ENCODE measurements around the gene SSTR3. TPM values are rescaled to one million over a fixed set of nuclear protein-coding genes. Genes with fewer than 3 reads are reported as not detected.

SSTR3 gene
- total RNA-seq, 1 donor from 2014 or later, result not detected

DNA sequence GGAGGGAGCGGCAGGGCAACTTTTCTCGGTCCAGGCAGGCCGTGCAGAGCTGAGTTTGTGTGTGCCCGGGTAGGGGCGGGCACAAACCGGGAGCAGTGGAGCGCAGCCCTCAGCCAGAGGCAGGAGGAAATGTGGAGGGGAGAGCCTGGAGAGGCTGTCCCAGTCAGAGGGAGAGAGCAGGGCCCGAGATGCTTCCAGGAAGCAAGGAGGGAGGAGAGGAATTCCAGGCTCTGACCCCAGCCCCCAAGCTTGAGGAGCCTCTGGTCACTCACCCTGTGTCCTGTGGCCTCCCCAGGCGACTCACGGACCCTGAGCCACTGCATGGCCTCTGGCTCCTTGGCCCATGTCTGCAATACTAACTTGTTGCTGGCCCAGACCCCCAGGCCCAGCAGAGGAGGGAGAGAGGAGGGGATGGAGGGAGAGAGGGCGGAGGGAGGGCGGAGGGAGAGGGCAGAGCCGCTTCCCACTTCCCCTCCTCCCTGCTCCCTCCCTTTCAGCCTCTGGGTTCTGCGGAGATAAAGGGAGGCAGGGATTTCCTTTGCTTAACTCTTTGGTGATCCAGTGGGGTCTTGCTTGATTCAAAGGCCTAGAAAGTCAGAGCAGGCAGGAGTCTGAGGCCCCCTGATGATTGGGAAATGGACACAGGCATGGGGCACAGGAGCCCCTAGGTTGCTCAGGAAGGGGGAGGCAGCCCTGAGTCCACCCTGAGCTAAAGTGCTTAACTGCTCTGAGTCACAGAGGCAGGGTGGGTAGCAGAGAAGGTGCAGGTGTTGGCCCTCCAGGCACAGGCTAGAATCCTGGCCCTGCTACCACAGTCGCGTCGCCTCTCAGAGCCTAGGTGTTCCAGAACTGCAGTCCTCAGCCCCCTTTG is 24.2 kb downstream of the SSTR3 start, which contains the start of gene C1QTNF6:
Gene C1QTNF6 (minus strand): TSS at position 357 of the 871 bp plus-strand sequence. CDS start 34 bp downstream, at position 323.
- Histone ChIP-seq H3K36me3 (ENCODE audit: insufficient read depth, low read length) (no peaks in the 10 kb centered on the region), H2AFZ (ENCODE audit: low read depth, low read length) (peak within 1 kb of the TSS; percentile 83), H3K9me3 (ENCODE audit: insufficient read depth, low read depth, low read length) (no peaks in the 10 kb centered on the region), H4K20me1 (ENCODE audit: insufficient read depth, low read length) (no peaks in the 10 kb centered on the region), H3K4me1 (ENCODE audit: insufficient read depth, low read length) (peaks cover 36% of the 10 kb centered on the region), H3K9ac (ENCODE audit: low read length) (peak within 1 kb of the TSS; percentile 78), H3K27ac (ENCODE audit: low read depth, low read length) (peak within 1 kb of the TSS; percentile 72), H3K79me2 (ENCODE audit: insufficient read depth, low read length) (no peaks in the 10 kb centered on the region), H3K4me3 (ENCODE audit: insufficient read depth, low read depth, low read length) (peak within 1 kb of the TSS; percentile 53), H3K4me2 (ENCODE audit: low read length) (peak within 1 kb of the TSS; percentile 87), H3K27me3 (ENCODE audit: insufficient read depth, low read length) (no peaks in the 10 kb centered on the region)
- Mint-ChIP-seq H3K4me3 (ENCODE audit: unreplicated experiment) (peak within 1 kb of the TSS; percentile 77), H3K36me3 (ENCODE audit: low read depth, unreplicated experiment) (no peaks in the 10 kb centered on the region), H3K27ac (ENCODE audit: unreplicated experiment) (peak within 1 kb of the TSS; percentile 75), H3K9me3 (ENCODE audit: unreplicated experiment) (peaks cover 3% of the 10 kb centered on the region), H3K27me3 (ENCODE audit: low read depth, unreplicated experiment) (peaks cover 5% of the 10 kb centered on the region), H3K4me1 (ENCODE audit: low read depth, unreplicated experiment) (peaks cover 21% of the 10 kb centered on the region)
- DNase-seq (ENCODE audit: low read depth) (no peak), FAIRE-seq (no peak)
- no peak for TF ChIP-seq EZH2 (IDR thresholded peaks at IDR 0.05; ENCODE audit: insufficient read depth, low read length)
- TF ChIP-seq, protein P1, sequence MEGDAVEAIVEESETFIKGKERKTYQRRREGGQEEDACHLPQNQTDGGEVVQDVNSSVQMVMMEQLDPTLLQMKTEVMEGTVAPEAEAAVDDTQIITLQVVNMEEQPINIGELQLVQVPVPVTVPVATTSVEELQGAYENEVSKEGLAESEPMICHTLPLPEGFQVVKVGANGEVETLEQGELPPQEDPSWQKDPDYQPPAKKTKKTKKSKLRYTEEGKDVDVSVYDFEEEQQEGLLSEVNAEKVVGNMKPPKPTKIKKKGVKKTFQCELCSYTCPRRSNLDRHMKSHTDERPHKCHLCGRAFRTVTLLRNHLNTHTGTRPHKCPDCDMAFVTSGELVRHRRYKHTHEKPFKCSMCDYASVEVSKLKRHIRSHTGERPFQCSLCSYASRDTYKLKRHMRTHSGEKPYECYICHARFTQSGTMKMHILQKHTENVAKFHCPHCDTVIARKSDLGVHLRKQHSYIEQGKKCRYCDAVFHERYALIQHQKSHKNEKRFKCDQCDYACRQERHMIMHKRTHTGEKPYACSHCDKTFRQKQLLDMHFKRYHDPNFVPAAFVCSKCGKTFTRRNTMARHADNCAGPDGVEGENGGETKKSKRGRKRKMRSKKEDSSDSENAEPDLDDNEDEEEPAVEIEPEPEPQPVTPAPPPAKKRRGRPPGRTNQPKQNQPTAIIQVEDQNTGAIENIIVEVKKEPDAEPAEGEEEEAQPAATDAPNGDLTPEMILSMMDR (IDR thresholded peaks at IDR 0.05; ENCODE audit: insufficient read depth, low read depth, low read length), result no peak

DNA sequence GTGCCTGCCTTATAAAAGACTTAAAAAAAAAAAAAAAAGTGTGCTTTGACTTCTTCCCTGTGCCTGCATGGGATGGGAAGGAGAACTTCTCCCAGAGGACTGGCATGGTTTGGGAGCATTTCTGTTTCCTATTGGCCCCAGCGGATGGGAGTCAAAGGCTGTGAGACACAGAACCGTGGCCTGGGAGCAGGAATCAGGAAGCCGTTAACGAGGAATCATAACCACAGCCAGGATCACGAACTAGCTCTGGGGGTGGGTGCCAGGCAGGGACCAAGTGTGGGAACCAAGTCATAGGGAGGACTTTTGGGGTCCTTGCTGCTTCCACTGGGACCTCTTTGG is 24.8 kb downstream of the SSTR3 start:
- H2AFZ ChIP-seq (ENCODE audit: low read depth, low read length), result peak overlapping the region; percentile 83
- H3K9ac ChIP-seq (ENCODE audit: low read length), result peak overlapping the region; percentile 78
- Mint-ChIP-seq H3K4me1 (ENCODE audit: low read depth, unreplicated experiment) (peaks cover 21% of the 10 kb centered on the region), H3K9me3 (ENCODE audit: unreplicated experiment) (peaks cover 2% of the 10 kb centered on the region), H3K4me3 (ENCODE audit: unreplicated experiment) (peak overlapping the region; percentile 77), H3K36me3 (ENCODE audit: low read depth, unreplicated experiment) (no peaks in the 10 kb centered on the region), H3K27me3 (ENCODE audit: low read depth, unreplicated experiment) (peaks cover 5% of the 10 kb centered on the region), H3K27ac (ENCODE audit: unreplicated experiment) (peak overlapping the region; percentile 75)
- TF ChIP-seq, protein P1 (IDR thresholded peaks at IDR 0.05; ENCODE audit: insufficient read depth, low read depth, low read length), result no peak
- no peak for TF ChIP-seq EZH2 (IDR thresholded peaks at IDR 0.05; ENCODE audit: insufficient read depth, low read length)
- no peaks in the 10 kb centered on the region for H3K9me3 ChIP-seq (ENCODE audit: insufficient read depth, low read depth, low read length)
- DNase-seq (ENCODE audit: low read depth) (no peak), FAIRE-seq (no peak)
- peak overlapping the region; percentile 87 for H3K4me2 ChIP-seq (ENCODE audit: low read length)
- no peaks in the 10 kb centered on the region for H3K36me3 ChIP-seq (ENCODE audit: insufficient read depth, low read length)
- H4K20me1 ChIP-seq (ENCODE audit: insufficient read depth, low read length), result no peaks in the 10 kb centered on the region
- no peaks in the 10 kb centered on the region for H3K79me2 ChIP-seq (ENCODE audit: insufficient read depth, low read length)
- H3K27ac ChIP-seq (ENCODE audit: low read depth, low read length), result peak overlapping the region; percentile 72
- no peaks in the 10 kb centered on the region for H3K27me3 ChIP-seq (ENCODE audit: insufficient read depth, low read length)
- H3K4me1 ChIP-seq (ENCODE audit: insufficient read depth, low read length), result peaks cover 36% of the 10 kb centered on the region
- H3K4me3 ChIP-seq (ENCODE audit: insufficient read depth, low read depth, low read length), result peak overlapping the region; percentile 53
